HG03135 (cell line): ENCODE results near the gene GJB3.
"Not testable (repeated sequence)": the region's sequence is repeated elsewhere in the genome, so short reads cannot be mapped to it uniquely, and the experiment has no call there.

Experiments
- ATAC-seq: cut with Tn5 transposase; IDR thresholded peaks from one replicate; pipeline ENCODE4 v1.9.1; 2021; ENCODE audit warnings: mild to moderate bottlenecking, moderate library complexity; ENCODE audit not compliant: unreplicated experiment

GJB3 gene

GRCh38 chr1:34818862-34819261 is 37.8 kb downstream of the GJB3 start:
- not testable (repeated sequence) for ATAC-seq

- ATAC-seq: no peak
Measured at GRCh38 chr1:34822202-34822601, 41.2 kb downstream of the GJB3 start.

- ATAC-seq: no peak
Measured at GRCh38 chr1:34824817-34825454, 43.9 kb downstream of the GJB3 start.

- no peak for ATAC-seq
Measured at GRCh38 chr1:34825455-34826091, 44.6 kb downstream of the GJB3 start.

- ATAC-seq: no peak
Measured at GRCh38 chr1:34827341-34827941, 46.4 kb downstream of the GJB3 start.

- no peak for ATAC-seq
Measured at GRCh38 chr1:34828611-34829010, 47.6 kb downstream of the GJB3 start.

GRCh38 chr1:34829250-34829649 is 48.2 kb downstream of the GJB3 start:
- ATAC-seq: no peak

- no peak for ATAC-seq
Measured at GRCh38 chr1:34831721-34832246, 50.8 kb downstream of the GJB3 start.

GRCh38 chr1:34833711-34834110 is 52.7 kb downstream of the GJB3 start:
- ATAC-seq: no peak
